Left colon (tissue), 2 donors: Measurements from ENCODE around the gene ZCCHC24. TPM values are rescaled to one million over a fixed set of nuclear protein-coding genes. Genes with fewer than 3 reads are reported as not detected.
A peak's percentile ranks its signal among the peaks of the same experiment; 100 is the strongest.

Experiments
- ATAC-seq: fragments of 200-7000 bp; cut with Tn5 transposase; one replicate; pipeline ENCODE4 v1.9.1; 2020; ENCODE audit warnings: mild to moderate bottlenecking, moderate library complexity
- DNase-seq, 2 donors: peaks; one replicate each; pipeline ENCODE4 v3.0.0-alpha.2; 2020
- intact Hi-C, 2 donors: fragments of 100-400 bp; cut with DNase I in 1 of 2; cut with micrococcal nuclease in 1 of 2; formaldehyde crosslinking; loops; one replicate each; pipeline versions ENCODE4 v1.11.2 to v1.14.0; 2022; cut with DNase I, micrococcal nuclease
- total RNA-seq, 2 donors: library from RNA; stranded (reverse); fragmentation: NEBNext Ultra II Directional; extraction: Animal tissue kit (Norgen Biotek cat#: 25700); gene quantifications; one replicate each; pipeline ENCODE4 v1.2.1, GENCODE V29; 2021
- donor health status: DM: no; HTN: no; CAD: no.
- donor health status: DM: yes; HTN: yes; CAD: no.

The ZCCHC24 gene
- total RNA-seq, 2 donors from 2014 or later: 5.3 to 18.4 TPM

- ATAC-seq (no peak), DNase-seq (no peak)
- intact Hi-C loops: no loop called here
Measured at GRCh38 chr10:79475877-79476276, 30.5 kb upstream of the ZCCHC24 start.

- ATAC-seq (no peak), DNase-seq (no peak)
- intact Hi-C loops: no loop called here
Measured at GRCh38 chr10:79475119-79475653, 29.8 kb upstream of the ZCCHC24 start.

GRCh38 chr10:79473496-79474095, 28.2 kb upstream of the ZCCHC24 start:
- DNase-seq (no peak), ATAC-seq (no peak)

DNA sequence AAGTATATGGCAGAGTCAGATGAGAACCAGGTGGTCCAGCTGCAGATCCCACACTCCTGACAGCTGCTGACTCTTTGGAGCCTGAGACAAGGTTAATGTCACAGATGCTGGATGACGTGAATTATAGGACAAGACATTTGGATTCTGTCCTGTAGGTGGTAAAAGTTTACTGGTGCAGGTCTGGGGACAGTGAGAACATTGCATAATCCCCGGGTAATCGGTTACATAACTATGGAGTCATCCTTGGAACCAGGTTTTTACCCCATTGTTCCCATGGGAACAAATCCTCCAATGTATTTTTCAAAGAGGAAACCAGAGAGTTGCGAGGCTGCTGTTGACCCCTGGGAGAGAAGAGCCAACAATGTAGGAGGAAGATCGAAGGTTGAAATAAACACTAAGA, 27.5 kb upstream of the ZCCHC24 start:
- intact Hi-C loops: no loop called here
- ATAC-seq (no peak), DNase-seq (no peak)

More at GRCh38 chr10:79473496-79474095, 28.2 kb upstream of the ZCCHC24 start:
- intact Hi-C loops: no loop called here

DNA sequence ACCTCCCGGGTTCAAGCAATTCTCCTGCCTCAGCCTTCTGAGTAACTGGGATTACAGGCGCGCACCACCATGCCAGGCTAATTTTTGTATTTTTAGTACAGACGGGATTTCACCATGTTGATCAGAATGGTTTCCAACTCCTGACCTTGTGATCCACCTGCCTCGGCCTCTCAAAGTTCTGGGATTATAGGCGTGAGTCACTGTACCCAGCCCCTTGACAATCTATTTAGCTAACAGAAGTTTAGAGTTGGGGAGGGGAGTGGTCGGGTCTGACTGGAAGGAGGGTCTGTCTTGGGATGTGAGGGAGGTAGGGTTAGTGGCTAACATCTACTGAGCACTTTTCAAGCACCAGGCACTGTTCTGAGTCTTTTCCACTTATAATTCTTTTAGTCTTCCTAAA, 27.0 kb upstream of the ZCCHC24 start:
- no peak for ATAC-seq
- DNase-seq: no peak
- intact Hi-C loops: no loop called here

DNA sequence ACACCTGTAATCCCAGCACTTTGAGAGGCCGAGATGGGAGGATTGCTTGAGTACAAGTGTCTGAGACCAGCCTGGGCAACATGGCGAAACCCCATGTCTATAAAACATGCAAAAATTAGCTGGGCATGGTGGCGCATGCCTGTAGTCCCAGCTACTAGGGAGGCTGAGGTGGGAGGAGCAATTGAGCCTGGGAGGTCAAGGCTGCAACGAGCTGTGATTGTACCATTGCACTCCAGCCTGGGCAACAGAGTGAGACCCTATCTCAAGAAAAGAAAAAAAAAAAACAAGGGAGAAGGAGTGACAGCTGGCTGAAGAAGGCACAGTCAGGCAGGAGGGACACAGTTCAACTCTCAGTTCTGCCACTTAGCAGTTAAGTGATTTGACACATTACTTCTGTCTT, 26.4 kb upstream of the ZCCHC24 start:
- no peak for DNase-seq
- intact Hi-C loops: no loop called here
- no peak for ATAC-seq

DNA sequence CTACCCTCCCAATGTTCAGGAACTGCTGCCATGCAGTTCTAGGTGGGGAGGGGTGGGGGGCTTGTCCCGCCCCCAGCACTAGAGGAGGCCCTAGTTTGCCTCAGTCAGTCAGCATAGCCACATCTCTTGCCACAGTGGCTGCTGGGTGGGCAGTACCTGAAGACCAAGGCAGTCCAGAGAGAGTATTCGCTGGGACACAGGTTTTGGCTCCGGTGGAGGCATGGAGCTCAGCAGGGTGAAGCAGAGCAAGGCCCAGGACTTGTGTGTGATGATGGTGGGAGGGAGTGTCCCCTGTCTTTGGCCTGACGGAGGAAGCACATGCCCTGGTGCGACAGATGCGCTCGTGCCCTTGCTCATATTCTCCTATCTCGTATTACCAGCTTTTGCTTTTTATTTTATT, 24.7 kb upstream of the ZCCHC24 start:
- no peak for DNase-seq
- no peak for ATAC-seq
- intact Hi-C loops: no loop called here

DNA sequence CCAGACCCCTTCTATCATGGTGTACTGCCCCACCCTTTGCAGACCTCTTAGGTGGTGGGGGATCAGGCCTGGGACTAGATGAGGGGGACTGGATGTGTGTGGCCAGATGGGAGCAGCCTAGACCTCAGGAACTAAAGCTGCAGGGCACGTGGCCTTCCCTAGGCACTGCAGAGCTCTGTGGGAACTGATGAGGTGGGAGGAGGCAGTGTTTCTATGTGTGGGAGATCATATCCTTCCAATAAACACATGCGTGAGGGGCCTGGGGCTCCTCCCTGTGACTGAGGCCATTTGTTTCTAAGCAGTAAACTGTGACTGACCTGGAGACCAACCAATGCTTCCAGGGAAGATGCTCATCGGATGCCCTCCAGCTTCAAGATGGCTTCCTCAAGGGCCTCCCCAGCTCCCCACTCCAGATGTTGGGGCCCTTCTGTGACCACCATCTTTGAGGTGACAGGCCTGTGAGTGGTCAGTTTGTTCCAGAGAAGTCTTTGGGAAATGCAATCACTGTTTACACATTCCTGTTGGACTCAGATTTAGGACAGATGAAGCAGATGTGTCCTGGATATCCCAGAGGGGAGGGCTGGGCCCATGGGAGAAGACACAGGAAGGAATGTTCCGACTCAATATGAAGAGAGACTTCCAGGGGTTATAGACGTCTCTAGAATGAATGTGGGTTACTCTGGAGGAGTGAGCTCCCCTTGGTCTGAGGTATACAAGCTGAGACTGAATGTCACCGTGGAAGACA, 23.6 kb upstream of the ZCCHC24 start:
- intact Hi-C loops: loop anchor here in 1 of 2 donors (5.0 kb wide), 1 partner anchor 92 kb away; no protein-coding TSS in a partner anchor
- no peak for DNase-seq
- no peak for ATAC-seq

GRCh38 chr10:79468015-79468560, 22.7 kb upstream of the ZCCHC24 start:
- intact Hi-C loops: loop anchor here in 1 of 2 donors (5.0 kb wide), 1 partner anchor 91 kb away; no protein-coding TSS in a partner anchor
- DNase-seq (no peak), ATAC-seq (peak; percentile 20)

- DNase-seq (no peak), ATAC-seq (no peak)
- intact Hi-C loops: loop anchor here in 1 of 2 donors (5.0 kb wide), 1 partner anchor 88 kb away; no protein-coding TSS in a partner anchor
Measured at GRCh38 chr10:79465341-79465740, 19.9 kb upstream of the ZCCHC24 start.

GRCh38 chr10:79463578-79464496, 18.4 kb upstream of the ZCCHC24 start:
- no peak for ATAC-seq
- no peak for DNase-seq
- intact Hi-C loops: no loop called here

DNA sequence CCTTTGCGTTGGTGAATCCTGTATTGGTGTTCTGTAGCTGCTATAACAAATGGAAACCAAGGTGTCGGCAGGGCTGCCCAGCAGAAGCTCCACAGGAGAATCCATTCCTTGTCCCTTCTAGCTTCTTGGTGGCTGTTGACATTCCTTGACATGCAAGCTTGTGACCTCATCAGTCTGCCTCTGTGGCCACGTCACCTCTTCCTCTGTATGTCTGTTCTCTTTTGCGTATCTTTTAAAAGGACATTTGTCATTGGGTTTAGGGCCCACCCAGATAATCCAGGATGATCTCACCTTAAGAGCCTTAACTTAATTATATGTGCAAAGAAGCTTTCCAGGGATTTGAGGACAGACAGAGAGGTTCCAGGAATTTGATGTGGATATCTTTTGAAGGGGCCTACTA, 15.3 kb upstream of the ZCCHC24 start:
- ATAC-seq (no peak), DNase-seq (no peak)
- intact Hi-C loops: no loop called here

DNA sequence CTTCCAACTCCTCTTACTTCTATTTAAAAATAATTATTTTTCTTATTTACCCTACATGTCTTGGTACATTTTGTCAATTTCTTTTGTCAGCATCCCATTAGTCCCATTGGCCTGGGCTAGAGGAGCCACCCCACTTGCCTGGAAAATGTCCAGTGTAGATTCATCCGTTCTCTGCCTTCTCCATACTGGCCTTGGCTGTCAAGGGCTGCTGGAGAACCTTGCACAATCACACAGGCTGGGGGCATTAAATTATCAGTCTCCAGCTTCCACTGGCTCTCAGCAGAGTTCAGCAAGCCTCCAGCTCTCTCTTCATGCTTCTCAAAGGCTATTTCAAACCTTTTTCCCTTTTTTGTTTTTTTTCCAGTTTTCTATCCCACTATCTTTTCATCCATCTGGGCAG, 13.8 kb upstream of the ZCCHC24 start:
- DNase-seq (no peak), ATAC-seq (no peak)
- intact Hi-C loops: no loop called here

- ATAC-seq: no peak
- intact Hi-C loops: no loop called here
Measured at GRCh38 chr10:79458483-79458882, 13.1 kb upstream of the ZCCHC24 start.

DNA sequence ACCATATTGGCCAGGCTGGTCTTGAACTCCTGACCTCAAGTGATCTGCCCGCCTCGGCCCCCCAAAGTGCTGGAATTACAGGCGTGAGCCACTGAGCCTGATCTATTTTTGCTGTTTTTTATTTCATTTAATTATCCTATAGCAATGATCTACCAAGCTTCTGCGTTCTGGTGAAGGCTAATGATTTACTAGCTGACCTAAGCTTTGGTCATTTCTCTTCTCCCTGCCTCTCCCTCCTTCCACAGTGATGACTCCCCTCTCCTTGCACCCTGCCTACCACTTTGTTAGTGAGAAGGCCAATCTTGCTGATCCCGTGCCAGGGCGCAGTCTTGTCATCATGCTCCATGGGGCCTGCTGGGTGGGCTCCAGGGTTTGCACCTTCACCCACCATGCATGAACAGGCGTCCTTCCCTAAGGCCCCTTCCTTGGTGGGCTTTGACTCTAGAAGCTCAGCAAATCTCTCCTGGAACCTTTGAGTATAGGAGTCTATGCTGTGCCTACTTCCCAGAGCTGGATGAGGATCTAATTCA, 11.9 kb upstream of the ZCCHC24 start:
- intact Hi-C loops: no loop called here
- DNase-seq (no peak), ATAC-seq (no peak)

More at GRCh38 chr10:79458483-79458882, 13.1 kb upstream of the ZCCHC24 start:
- DNase-seq: no peak

DNA sequence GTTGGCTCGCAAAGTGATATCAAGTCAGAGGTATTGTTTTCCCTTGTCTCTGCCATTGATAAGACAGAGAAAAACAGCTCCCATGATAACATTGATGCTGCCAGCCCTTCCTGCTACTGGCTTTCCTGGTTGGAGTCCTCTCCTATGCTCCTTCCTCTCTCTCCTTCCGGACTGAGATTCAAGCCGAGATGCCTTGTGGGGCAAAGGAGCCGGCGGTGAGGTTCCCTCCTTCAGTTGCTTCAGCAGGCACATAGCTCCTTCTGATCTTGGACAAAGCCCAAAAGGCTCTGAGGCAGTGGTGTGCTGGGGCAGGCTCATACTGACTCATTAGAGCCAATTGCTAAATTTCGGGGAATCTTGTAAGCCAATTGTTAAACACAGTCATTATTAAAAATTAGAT, 8.8 kb upstream of the ZCCHC24 start:
- intact Hi-C loops: no loop called here
- ATAC-seq (no peak), DNase-seq (no peak)

DNA sequence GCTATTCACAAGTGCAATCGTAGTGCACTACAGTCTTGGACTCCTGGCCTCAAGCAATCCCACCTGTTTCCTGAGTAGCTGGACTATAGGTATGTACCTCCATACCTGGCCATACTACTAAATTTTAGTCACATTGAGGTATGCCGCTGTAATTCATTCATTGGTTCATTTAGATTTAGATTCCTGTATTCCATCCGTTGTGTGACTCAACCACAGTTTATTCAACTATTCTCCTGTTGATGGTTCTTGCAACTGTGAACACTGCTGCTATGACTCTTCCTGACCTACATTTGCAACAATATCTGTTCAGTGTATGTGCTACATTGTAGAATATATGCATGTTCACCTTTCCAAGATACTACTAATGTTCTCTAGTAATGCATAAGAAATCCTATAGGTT, 8.0 kb upstream of the ZCCHC24 start:
- DNase-seq (no peak), ATAC-seq (no peak)
- intact Hi-C loops: no loop called here

DNA sequence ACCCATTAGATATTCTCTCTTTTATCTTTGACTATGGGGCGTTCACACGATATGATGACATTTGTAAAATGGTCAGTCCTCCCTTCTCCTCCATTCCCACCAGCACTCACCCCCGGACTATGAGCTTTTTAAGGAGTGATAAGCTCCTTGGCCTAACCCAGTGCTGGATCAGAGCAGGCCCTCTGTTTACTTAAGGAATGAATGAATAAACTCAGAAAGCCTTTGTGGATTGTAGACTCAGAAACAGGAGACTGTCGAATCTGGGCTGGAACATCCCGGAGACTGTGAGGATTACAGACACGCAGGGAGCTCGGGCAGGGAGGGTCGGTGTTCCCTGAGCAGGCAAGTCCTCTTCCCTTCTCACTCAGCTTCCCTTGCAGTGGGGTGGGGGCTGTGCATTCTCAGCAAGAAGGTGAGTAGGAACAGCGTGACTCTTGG, 6.8 kb upstream of the ZCCHC24 start:
- DNase-seq (no peak), ATAC-seq (no peak)
- intact Hi-C loops: no loop called here
